ENCODE results near the gene COMTD1. TPM values are rescaled to one million over a fixed set of nuclear protein-coding genes. Genes with fewer than 3 reads are reported as not detected.
A peak's percentile ranks its signal among the peaks of the same experiment; 100 is the strongest.

Gene COMTD1
- total and polyA plus RNA-seq, 2 of the 4 experiments (the other 2 are of a cell fraction), result 1.6 to 6.4 TPM

- ATAC-seq (ENCODE audit: low read depth) (no peak), DNase-seq (no peak)
- in situ Hi-C loops (cut with MboI; ENCODE audit: low sequenced_read_pairs) (no loop called here), intact Hi-C loops (cut with micrococcal nuclease) (no loop called here), dilution Hi-C loops (cut with HindIII; ENCODE audit: low sequenced_read_pairs, unreplicated experiment) (no loop called here)
- BruUV-seq (replicated peaks), result no TSS peak
- CTCF ChIA-PET, result no interaction called here
- Histone ChIP-seq H2BK15ac (ENCODE audit: low read depth, low read length) (no peak overlapping the region), H3K9ac (ENCODE audit: low read depth, low read length) (no peak overlapping the region), H3K27me3 (ENCODE audit: control insufficient read depth, insufficient read depth, low read length) (no peaks in the 10 kb centered on the region), H2AK5ac (ENCODE audit: low read depth, low read length) (peak overlapping the region; percentile 2; the same call in 1 of the 2 replicates), H3K36me3 (ENCODE audit: control insufficient read depth, insufficient read depth, low read length) (no peaks in the 10 kb centered on the region), H3K56ac (ENCODE audit: extremely low read depth, insufficient read depth, low read length) (no peak overlapping the region), H3K14ac (replicated peaks; ENCODE audit: low read depth, low read length) (no peak overlapping the region), H2BK120ac (ENCODE audit: low read depth, low read length) (no peak overlapping the region), H2BK5ac (ENCODE audit: low read depth, low read length, poor library complexity, severe bottlenecking) (no peak overlapping the region), H3K4me3 (ENCODE audit: insufficient read depth, low read depth, low read length) (no peak overlapping the region), H2AFZ (replicated peaks; ENCODE audit: low read length, poor library complexity) (no peak overlapping the region), H3K18ac (ENCODE audit: low read depth, low read length) (no peak overlapping the region), H4K91ac (ENCODE audit: insufficient read depth, low read depth, low read length) (peak overlapping the region; percentile 39; the same call in 1 of the 2 replicates), H3K4me2 (ENCODE audit: low read depth, low read length) (no peak overlapping the region), H4K20me1 (ENCODE audit: insufficient read depth, low read length) (no peaks in the 10 kb centered on the region), H2AK9ac (replicated peaks; ENCODE audit: low read depth, low read length, poor library complexity) (no peak overlapping the region), H3K9me3 (ENCODE audit: control insufficient read depth, insufficient read depth, low read length) (no peaks in the 10 kb centered on the region), H3K4ac (ENCODE audit: low read depth, low read length) (no peak overlapping the region), H4K5ac (ENCODE audit: low read depth, low read length) (peak overlapping the region; percentile 16; the same call in 1 of the 2 replicates), H4K8ac (ENCODE audit: low read depth in 2 of 2, low read length in 2 of 2) (no peak overlapping the region), H3K9me1 (ENCODE audit: insufficient read depth, low read length) (peaks cover 22% of the 10 kb centered on the region), H3K27ac (ENCODE audit: insufficient read depth, low read length) (no peak overlapping the region), H3K4me1 (ENCODE audit: control insufficient read depth, insufficient read depth, low read length) (peaks cover 17% of the 10 kb centered on the region), H3K79me1 (ENCODE audit: low read depth in 1 of 2, low read length in 2 of 2) (peaks cover 0 to 13% of the 10 kb centered on the region in 2 experiments; a peak in 1 of 4 replicates), H3K23ac (ENCODE audit: low read depth, low read length) (no peak overlapping the region), H2BK20ac (ENCODE audit: low read depth, low read length) (no peak overlapping the region)
- TF ChIP-seq POLR2A (IDR thresholded peaks at IDR 0.05; ENCODE audit: low read depth, low read length) (no peak), CEBPB (IDR thresholded peaks at IDR 0.05; ENCODE audit: low read depth, low read length) (no peak), RCOR1 (IDR thresholded peaks at IDR 0.05; ENCODE audit: insufficient replicate concordance, low read length) (no peak), RFX5 (IDR thresholded peaks at IDR 0.05; ENCODE audit: low read depth, low read length) (no peak), BHLHE40 (IDR thresholded peaks at IDR 0.05; ENCODE audit: low read depth, low read length) (no peak), MXI1 (IDR thresholded peaks at IDR 0.05; ENCODE audit: borderline replicate concordance, low read depth, low read length) (no peak), SMC3 (IDR thresholded peaks at IDR 0.05; ENCODE audit: low read depth, low read length) (no peak), MAZ (IDR thresholded peaks at IDR 0.05; ENCODE audit: borderline replicate concordance, low read depth, low read length) (no peak), FOS (IDR thresholded peaks at IDR 0.05; ENCODE audit: low read depth, low read length) (no peak), MAFK (IDR thresholded peaks at IDR 0.05; ENCODE audit: low read depth, low read length) (no peak), USF2 (IDR thresholded peaks at IDR 0.05; ENCODE audit: low read depth, low read length) (no peak)
- POLR2A ChIA-PET (ENCODE audit: unreplicated experiment), result no interaction called here
- WGBS, 2 experiments (ENCODE audit: extremely low coverage in 2 of 2, insufficient read length in 1 of 2), result 100% methylated on average over 1 of the region's 5 CpGs; no CpG with 5 or more reads in 1 of the 2 experiments
Observed at GRCh38 chr10:75203724-75204123, 32.0 kb downstream of the COMTD1 start.

Data from IMR-90 (cell line).